GM21528 (cell line): ENCODE results near the gene GYPC.
A peak's percentile ranks its signal among the peaks of the same experiment; 100 is the strongest.
"Not testable (repeated sequence)": the region's sequence is repeated elsewhere in the genome, so short reads cannot be mapped to it uniquely, and the experiment has no call there.

Source experiments
- ATAC-seq: cut with Tn5 transposase; IDR thresholded peaks from one replicate; pipeline ENCODE4 v1.9.1; 2021; ENCODE audit warnings: mild to moderate bottlenecking, moderate library complexity; ENCODE audit not compliant: unreplicated experiment, low FRiP score

GYPC gene

GRCh38 chr2:126664639-126665038, 8.7 kb downstream of the GYPC start:
- peak; percentile 48 for ATAC-seq

DNA sequence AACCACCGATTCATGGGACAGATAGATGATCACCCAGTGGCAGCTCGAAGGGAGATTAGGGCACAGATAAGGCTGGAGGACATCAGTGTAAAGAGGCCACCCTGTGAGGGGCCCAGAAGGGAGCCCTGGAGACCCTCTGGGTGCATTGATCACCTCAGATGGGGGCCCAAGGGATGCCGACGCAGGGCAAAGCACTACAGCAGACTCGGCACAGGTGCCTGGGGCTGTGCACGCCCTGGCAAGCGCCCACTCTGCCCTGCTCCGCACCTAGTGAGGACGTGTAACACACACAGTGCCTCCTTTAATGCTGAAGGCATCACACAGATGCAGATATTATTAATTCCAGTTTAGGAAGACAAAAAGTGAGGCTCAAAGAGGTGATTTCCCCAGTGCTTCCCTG, 9.5 kb downstream of the GYPC start:
- ATAC-seq, result no peak

- no peak for ATAC-seq
Observed at GRCh38 chr2:126668254-126668653, 12.3 kb downstream of the GYPC start.

GRCh38 chr2:126669772-126670171, 13.8 kb downstream of the GYPC start:
- ATAC-seq, result no peak

DNA sequence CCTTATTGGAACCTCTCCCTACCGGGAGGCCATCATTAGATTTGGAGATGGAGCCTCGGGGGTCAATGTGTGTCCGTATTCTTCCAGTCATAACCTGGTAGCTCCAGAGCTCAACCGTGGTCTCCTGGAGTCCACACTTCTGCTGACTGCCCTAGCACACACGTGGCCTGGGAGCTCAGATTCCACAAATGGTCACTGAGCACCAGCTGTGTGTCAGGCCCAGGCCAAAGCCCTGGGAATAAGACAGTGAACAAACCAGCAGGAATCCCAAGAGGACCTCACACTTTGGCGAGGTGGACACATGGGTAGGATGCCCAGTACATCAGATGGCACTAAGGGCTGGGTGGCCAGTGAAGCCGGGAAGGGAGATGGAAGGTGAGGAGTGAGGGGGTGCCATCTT, 15.5 kb downstream of the GYPC start:
- no peak for ATAC-seq

DNA sequence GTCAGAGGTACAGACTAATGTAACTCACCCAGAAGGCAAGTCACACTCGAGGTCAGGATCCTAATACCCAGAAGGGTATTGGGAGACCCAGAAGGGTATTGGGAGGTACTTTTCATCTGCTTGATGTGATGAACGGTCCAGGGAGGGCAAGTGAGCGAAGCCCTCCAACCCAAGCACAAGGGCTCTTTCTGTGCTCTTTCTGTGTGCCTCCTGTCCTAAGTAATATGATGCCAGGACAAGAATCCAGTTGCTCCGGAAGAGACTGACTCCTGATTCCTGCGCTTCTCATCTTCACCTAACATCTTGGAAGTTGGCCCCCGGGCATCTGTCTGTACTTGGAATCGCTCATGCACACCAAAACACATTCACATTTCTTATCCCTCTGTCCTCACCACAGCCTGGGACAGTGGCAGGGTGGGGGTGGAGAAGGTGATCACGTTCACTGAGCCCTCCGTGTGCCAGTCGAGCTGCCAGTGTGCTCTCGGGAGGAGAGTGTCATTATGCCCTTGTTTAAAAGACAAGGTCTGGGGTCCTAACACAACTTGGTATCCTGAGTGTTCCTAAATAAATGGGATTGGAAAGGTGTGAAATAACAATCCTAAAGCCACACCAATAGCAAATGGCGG, 17.1 kb downstream of the GYPC start:
- ATAC-seq, result no peak

DNA sequence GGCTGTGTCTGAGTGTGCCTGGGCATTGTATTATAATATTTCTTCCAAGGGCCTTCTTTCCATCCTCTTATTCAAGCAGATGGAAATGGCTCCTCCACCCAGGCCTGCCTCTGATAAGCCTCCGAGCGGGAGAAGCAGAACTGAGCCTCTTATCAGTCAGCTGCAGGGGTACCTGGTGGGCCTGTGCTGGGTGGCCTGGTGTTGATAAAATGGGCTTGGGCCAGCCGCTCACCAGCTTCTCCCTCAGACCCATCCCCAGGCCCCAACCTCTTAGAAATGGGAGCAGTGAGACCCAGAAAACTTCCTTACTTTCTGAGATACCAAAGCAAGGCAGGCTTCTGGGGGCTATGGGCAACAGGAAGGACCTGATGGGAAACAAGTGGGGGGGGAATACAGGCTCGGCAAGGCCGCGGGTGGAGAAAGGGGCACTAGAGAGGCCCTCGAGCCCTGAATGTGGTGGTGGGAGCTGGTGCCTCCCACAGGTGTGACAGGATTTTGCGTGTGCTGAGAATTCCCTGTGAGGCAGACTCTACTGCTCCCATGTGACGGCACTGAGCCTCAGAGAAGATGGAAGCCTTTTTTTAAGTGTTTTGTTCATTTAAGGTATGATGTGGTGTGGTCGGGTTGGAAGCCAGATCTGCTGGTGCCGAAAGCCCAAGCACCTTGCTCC, 18.3 kb downstream of the GYPC start:
- no peak for ATAC-seq

DNA sequence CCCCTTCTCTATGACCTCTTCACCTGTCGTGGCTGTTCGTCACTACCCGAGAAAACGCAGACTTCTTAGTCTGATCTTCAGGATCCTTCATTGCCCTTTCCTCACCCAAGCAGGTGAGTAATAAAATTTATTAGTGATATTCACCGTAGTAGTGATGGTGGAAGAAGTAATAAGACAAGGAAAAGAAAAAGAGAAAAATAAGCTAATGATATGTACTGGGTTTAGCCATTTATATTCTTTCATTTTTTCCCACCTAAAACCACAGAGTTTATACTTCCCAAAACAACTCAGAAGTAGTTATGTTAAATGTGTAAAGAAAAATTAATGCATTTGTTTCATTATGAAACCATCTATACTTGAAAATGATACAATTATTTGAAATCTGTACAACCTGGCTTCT, 19.7 kb downstream of the GYPC start:
- no peak for ATAC-seq

DNA sequence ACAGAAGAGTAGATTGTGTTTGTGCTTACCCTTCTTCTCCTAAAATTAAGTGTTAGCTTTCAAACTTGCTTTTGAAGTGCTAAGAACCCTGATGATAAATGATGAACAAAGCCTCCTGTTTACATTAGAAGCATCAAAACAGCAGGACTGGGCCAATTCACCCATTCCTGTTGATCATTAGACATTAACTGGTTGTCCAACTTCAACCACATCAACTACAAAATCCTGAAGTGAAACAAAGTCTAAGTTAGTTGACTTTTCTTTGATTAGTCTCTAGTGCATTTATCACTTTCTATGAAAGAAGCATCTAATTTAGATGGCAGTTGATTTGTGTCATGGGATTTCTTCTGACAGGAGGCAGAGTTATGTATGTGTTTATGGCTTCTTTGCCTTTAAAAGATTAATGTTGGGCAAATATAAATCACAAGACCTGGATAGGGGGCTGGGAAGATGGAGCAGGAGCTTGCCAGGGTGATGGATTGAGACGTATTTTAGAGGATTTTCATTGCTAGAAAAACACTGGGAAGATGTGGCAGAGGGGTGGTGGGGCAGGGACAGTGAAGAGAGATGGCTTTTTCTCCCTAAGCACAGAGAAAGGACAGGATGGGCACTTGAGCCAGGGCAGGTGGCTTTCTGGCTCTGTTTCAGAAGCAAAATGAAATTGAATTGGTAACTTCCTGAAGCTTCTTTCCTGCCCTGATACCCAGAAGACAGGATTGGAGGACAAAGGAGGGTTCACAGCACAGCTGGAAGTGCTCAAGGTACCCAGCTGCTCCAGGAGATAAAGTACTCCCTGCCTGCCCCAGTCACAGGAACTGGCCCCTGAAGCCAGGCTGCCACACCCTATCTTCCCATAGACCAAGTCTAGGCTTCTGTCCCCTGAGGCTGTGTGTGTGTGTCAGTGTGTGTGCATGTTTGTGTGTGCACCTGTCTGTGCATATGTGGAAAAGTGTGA, 20.5 kb downstream of the GYPC start:
- ATAC-seq, result no peak

DNA sequence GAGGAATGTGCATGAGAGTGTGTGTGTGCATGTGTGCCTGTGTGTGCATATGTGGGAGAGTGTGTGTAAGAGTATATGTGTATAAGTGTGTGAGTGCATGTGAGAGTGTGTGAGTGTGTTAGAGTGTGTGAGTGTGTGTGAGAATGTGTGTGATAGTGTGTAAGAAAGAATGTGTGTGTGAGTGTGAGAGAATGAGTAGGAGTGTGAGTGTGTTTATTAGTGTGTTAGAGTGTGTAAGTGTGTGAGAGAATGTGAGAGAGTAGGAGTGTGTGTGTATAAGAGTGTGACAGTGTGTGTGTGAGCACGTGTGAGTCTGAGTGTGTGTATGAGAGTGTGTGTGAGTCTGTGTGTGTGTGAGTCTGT, 21.2 kb downstream of the GYPC start:
- no peak for ATAC-seq

- no peak for ATAC-seq
Observed at GRCh38 chr2:126678269-126679065, 22.5 kb downstream of the GYPC start.

DNA sequence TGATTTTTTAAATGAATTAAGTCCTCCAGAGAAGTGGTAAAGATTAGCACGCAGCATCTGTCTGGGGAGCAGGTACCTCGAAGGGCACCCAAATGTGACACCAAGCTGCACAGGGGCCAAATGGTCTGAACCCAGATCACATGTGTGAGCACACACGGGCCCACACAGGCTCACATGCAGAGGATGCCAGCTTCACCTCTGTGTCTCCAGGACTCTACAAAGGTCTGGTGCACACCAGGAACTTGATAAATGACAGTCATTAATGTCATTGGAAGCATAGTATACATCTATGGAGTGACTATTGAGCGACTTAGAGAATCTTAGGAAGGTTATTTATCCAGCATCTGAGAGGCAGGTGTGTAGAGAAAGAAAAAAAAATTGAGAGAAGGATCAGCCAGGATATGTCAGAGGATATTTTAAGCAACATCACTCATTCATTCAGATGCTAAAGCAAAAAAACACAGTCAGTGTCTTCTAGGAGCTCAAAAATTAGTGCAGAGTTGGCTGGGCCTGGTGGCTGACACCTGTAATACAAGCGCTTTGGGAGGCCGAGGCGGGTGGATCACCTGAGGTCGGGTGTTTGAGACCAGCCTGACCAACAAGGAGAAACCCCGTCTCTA, 23.2 kb downstream of the GYPC start:
- ATAC-seq, result no peak

- no peak for ATAC-seq
Observed at GRCh38 chr2:126681505-126681904, 25.5 kb downstream of the GYPC start.

DNA sequence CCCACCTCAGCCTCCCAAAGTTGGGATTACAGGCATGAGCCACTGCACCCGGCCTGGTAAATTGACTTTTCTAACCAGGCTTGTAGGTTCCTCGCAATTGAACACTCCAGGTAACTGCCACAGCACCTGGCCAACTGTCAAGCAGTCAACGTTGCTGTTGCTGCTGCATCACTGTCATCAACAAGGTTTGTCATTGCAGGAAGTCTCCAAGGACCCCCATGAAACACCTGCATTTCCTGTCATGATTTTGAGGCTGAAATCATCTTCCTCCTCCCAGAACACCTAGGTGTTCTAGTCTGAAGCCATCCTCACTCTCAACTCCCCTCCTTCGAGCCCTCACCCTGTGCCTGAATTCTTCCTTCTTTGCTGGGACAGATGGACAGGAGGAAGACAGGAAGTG, 29.7 kb downstream of the GYPC start:
- no peak for ATAC-seq

GRCh38 chr2:126686286-126686685, 30.3 kb downstream of the GYPC start:
- ATAC-seq, result no peak

GRCh38 chr2:126686841-126687485, 31.0 kb downstream of the GYPC start:
- ATAC-seq, result no peak

GRCh38 chr2:126687503-126687902, 31.5 kb downstream of the GYPC start:
- ATAC-seq, result no peak

DNA sequence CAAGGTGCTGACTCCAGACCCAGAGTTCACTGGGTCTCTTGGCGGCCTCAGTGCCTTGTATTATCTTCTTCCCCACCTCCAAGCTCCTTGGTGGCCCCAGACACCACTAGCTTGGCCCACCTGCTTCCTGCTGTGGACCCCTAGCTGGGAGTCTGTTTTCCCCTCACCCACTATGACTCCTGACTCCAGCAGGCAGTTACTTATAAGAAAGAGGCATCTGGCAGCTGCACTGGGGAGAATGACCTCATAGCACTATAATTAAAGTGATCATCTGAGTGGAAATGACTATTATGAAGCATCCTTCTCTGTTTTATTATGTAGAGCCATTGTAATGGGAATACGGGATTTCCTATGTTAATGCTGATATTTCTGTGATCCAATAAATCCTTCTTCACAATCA, 32.6 kb downstream of the GYPC start:
- ATAC-seq, result not testable (repeated sequence)

DNA sequence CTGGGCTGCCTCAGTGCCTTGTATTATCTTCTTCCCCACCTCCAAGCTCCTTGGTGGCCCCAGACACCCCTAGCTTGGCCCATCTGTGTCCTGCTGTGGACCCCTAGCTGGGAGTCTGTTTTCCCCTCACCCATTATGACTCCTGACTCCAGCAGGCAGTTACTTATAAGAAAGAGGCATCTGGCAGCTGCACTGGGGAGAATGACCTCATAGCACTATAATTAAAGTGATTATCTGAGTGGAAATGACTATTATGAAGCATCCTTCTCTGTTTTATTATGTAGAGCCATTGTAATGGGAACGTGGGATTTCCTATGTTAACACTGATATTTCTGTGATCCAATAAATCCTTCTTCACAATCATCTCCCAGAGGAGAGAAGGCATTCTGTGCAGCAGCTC, 36.3 kb downstream of the GYPC start:
- ATAC-seq, result not testable (repeated sequence)
